ENCODE measurements around the gene RABEP1.
A peak's percentile ranks its signal among the peaks of the same experiment; 100 is the strongest.

DNA sequence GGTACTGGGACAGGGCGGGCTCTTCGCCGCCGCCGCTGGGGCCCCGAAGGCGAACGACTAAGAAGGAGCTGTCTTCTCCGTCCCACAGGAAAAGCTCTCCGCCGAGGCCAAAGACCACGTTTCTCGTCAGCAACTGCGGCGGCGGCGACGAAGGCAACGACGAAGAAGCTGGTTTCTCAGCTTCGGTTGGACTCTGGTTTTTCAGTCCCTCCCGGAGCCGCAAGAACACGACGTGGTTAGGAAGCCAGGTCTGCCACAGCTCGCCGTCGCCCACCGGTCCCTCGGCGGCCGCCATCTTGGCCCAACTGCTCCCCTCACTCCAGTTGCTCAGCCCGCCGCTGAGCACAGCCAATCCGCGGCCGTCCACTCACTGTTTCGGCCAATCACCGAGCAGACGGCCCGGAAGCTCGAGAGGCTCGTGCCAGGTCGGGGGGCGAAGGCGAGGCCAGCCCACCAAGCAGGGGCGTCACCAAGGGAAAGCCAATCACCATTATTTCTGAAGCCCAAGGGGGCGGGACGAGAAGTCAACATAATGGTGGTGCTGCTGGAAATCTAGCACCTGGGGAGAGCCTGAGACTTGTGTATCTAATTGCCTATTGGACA is 137.4 kb downstream of the RABEP1 start, which contains the start of gene NUP88:
- peak; percentile 94 for TF ChIP-seq POLR2A (IDR thresholded peaks at IDR 0.05)
- TF ChIP-seq, protein P1, sequence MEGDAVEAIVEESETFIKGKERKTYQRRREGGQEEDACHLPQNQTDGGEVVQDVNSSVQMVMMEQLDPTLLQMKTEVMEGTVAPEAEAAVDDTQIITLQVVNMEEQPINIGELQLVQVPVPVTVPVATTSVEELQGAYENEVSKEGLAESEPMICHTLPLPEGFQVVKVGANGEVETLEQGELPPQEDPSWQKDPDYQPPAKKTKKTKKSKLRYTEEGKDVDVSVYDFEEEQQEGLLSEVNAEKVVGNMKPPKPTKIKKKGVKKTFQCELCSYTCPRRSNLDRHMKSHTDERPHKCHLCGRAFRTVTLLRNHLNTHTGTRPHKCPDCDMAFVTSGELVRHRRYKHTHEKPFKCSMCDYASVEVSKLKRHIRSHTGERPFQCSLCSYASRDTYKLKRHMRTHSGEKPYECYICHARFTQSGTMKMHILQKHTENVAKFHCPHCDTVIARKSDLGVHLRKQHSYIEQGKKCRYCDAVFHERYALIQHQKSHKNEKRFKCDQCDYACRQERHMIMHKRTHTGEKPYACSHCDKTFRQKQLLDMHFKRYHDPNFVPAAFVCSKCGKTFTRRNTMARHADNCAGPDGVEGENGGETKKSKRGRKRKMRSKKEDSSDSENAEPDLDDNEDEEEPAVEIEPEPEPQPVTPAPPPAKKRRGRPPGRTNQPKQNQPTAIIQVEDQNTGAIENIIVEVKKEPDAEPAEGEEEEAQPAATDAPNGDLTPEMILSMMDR (IDR thresholded peaks at IDR 0.05 in 4 of 5, conservative IDR thresholded peaks at IDR 0.05 in 1 of 5): no peak

All from gastrocnemius medialis (tissue), 4 donors.